Neural cell (in vitro differentiated cells): ENCODE results near the gene MAP2K1.

Experiments used
- EP300 ChIP-seq: fragments of 450-650 bp; conservative IDR thresholded peaks from 2 replicates; pipeline ENCODE4 v1.6.1; 2014; ENCODE audit warnings: antibody characterized with exemption, mild to moderate bottlenecking, moderate library complexity; ENCODE audit not compliant: poor library complexity, severe bottlenecking
- EZH2 ChIP-seq: fragments of 200-600, 300-800 bp; shearing (Covaris generic), sonication (generic); IDR thresholded peaks from 2 replicates; pipeline ENCODE4 v1.6.1; 2014; ENCODE audit warnings: antibody characterized with exemption, low read length, borderline replicate concordance, mild to moderate bottlenecking; ENCODE audit not compliant: insufficient read depth, poor library complexity, severe bottlenecking
- MXI1 ChIP-seq: fragments of 450-650 bp; conservative IDR thresholded peaks from 2 replicates; pipeline ENCODE4 v1.6.1; 2014; ENCODE audit warnings: antibody characterized with exemption, mild to moderate bottlenecking; ENCODE audit not compliant: poor library complexity, severe bottlenecking
- POLR2AphosphoS5 ChIP-seq: IDR thresholded peaks from 2 replicates; pipeline ENCODE4 v1.6.1; 2012
- SMC3 ChIP-seq: fragments of 450-650 bp; conservative IDR thresholded peaks from 2 replicates; pipeline ENCODE4 v1.6.1; 2014; ENCODE audit warnings: antibody characterized with exemption, mild to moderate bottlenecking, moderate library complexity; ENCODE audit not compliant: poor library complexity
- TAF1 ChIP-seq: IDR thresholded peaks from 2 replicates; pipeline ENCODE4 v1.6.1; 2012; ENCODE audit warnings: low read depth
- TF ChIP-seq, protein P1 (sequence below): IDR thresholded peaks from 2 replicates; pipeline ENCODE4 v1.6.1; 2012; ENCODE audit warnings: borderline replicate concordance
- TF ChIP-seq, protein P2 (sequence below): fragments of 450-650 bp; IDR thresholded peaks from 2 replicates; pipeline ENCODE4 v1.5.1; 2014; ENCODE audit warnings: antibody characterized with exemption, mild to moderate bottlenecking, moderate library complexity; ENCODE audit not compliant: poor library complexity, severe bottlenecking

GRCh38 chr15:66388043-66388363 is 1.3 kb downstream of the MAP2K1 start:
- TF ChIP-seq, protein P1, sequence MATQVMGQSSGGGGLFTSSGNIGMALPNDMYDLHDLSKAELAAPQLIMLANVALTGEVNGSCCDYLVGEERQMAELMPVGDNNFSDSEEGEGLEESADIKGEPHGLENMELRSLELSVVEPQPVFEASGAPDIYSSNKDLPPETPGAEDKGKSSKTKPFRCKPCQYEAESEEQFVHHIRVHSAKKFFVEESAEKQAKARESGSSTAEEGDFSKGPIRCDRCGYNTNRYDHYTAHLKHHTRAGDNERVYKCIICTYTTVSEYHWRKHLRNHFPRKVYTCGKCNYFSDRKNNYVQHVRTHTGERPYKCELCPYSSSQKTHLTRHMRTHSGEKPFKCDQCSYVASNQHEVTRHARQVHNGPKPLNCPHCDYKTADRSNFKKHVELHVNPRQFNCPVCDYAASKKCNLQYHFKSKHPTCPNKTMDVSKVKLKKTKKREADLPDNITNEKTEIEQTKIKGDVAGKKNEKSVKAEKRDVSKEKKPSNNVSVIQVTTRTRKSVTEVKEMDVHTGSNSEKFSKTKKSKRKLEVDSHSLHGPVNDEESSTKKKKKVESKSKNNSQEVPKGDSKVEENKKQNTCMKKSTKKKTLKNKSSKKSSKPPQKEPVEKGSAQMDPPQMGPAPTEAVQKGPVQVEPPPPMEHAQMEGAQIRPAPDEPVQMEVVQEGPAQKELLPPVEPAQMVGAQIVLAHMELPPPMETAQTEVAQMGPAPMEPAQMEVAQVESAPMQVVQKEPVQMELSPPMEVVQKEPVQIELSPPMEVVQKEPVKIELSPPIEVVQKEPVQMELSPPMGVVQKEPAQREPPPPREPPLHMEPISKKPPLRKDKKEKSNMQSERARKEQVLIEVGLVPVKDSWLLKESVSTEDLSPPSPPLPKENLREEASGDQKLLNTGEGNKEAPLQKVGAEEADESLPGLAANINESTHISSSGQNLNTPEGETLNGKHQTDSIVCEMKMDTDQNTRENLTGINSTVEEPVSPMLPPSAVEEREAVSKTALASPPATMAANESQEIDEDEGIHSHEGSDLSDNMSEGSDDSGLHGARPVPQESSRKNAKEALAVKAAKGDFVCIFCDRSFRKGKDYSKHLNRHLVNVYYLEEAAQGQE: no peak
- TF ChIP-seq, protein P2, sequence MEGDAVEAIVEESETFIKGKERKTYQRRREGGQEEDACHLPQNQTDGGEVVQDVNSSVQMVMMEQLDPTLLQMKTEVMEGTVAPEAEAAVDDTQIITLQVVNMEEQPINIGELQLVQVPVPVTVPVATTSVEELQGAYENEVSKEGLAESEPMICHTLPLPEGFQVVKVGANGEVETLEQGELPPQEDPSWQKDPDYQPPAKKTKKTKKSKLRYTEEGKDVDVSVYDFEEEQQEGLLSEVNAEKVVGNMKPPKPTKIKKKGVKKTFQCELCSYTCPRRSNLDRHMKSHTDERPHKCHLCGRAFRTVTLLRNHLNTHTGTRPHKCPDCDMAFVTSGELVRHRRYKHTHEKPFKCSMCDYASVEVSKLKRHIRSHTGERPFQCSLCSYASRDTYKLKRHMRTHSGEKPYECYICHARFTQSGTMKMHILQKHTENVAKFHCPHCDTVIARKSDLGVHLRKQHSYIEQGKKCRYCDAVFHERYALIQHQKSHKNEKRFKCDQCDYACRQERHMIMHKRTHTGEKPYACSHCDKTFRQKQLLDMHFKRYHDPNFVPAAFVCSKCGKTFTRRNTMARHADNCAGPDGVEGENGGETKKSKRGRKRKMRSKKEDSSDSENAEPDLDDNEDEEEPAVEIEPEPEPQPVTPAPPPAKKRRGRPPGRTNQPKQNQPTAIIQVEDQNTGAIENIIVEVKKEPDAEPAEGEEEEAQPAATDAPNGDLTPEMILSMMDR: peak; percentile 8
- no peak for TF ChIP-seq EZH2
- TF ChIP-seq TAF1: no peak
- TF ChIP-seq POLR2AphosphoS5: no peak
- no peak for TF ChIP-seq MXI1
- TF ChIP-seq EP300: no peak
- TF ChIP-seq SMC3: no peak
